Suppressor macrophage (primary cell): ENCODE measurements around the gene RBP4.

ENCODE experiments used
- DNase-seq, 4 experiments: peaks; one replicate each; pipeline ENCODE4 v3.0.0-alpha.2; 2020 to 2022
- total RNA-seq, 17 experiments: gene quantifications; one replicate each; lab custom pipeline; 2026; ENCODE audit warnings: mixed read lengths in 6 of 17, inconsistent platforms in 3 of 17; lab: John Stamatoyannopoulos, UW

Gene RBP4
- 0.07 to 1.8 (median 0.35) reads per million in 17 experiments for total RNA-seq

- peak in 2 of 4 experiments; percentile 30 to 52 for DNase-seq
Observed at GRCh38 chr10:93601146-93601773, at the start of gene RBP4. TSS of gene RBP4 (minus strand) at chr10:93601235. CDS start at chr10:93601028, 207 bp downstream.

GRCh38 chr10:93639791-93640190 lies 38.8 kb upstream of the RBP4 start:
- DNase-seq: no peak

- DNase-seq: no peak
Observed at GRCh38 chr10:93630625-93631557, 29.9 kb upstream of the RBP4 start.

- no peak for DNase-seq
Observed at GRCh38 chr10:93629647-93630305, 28.7 kb upstream of the RBP4 start.

- no peak for DNase-seq
Observed at GRCh38 chr10:93628858-93629257, 27.8 kb upstream of the RBP4 start.

GRCh38 chr10:93622942-93623341 lies 21.9 kb upstream of the RBP4 start:
- no peak for DNase-seq

- DNase-seq: no peak
Observed at GRCh38 chr10:93620925-93621324, 19.9 kb upstream of the RBP4 start.

- peak; percentile 22 to 67 (median 42) for DNase-seq
Observed at GRCh38 chr10:93615576-93616235, 14.7 kb upstream of the RBP4 start.

GRCh38 chr10:93614101-93614825 lies 13.2 kb upstream of the RBP4 start:
- no peak for DNase-seq

- peak in 3 of 4 experiments; percentile 34 to 55 (median 52) for DNase-seq
Observed at GRCh38 chr10:93613126-93613525, 12.1 kb upstream of the RBP4 start.

- no peak for DNase-seq
Observed at GRCh38 chr10:93612311-93612710, 11.3 kb upstream of the RBP4 start, which contains the start of gene PDE6C. TSS of gene PDE6C (plus strand) at chr10:93612537. CDS start at chr10:93612726, 189 bp downstream.

- no peak for DNase-seq
Observed at GRCh38 chr10:93608421-93608820, 7.4 kb upstream of the RBP4 start.

- peak in 3 of 4 experiments; percentile 46 to 63 (median 47) for DNase-seq
Observed at GRCh38 chr10:93604146-93604545, 3.1 kb upstream of the RBP4 start.

- DNase-seq: no peak
Observed at GRCh38 chr10:93603023-93603422, 2.0 kb upstream of the RBP4 start.

- DNase-seq: no peak
Observed at GRCh38 chr10:93601774-93602162, 733 bp upstream of the RBP4 start.

GRCh38 chr10:93600446-93601145 lies 439 bp downstream of the RBP4 start:
- DNase-seq: peak in 2 of 4 experiments; percentile 36 to 51

- DNase-seq: no peak
Observed at GRCh38 chr10:93599778-93600177, 1.3 kb downstream of the RBP4 start.

- no peak for DNase-seq
Observed at GRCh38 chr10:93599335-93599734, 1.7 kb downstream of the RBP4 start.

- DNase-seq: peak in 3 of 4 experiments; percentile 15 to 30 (median 19)
Observed at GRCh38 chr10:93598157-93598556, 2.9 kb downstream of the RBP4 start.

GRCh38 chr10:93597075-93597599 lies 3.9 kb downstream of the RBP4 start:
- DNase-seq: no peak

GRCh38 chr10:93596539-93596938 lies 4.5 kb downstream of the RBP4 start:
- no peak for DNase-seq
